ENCODE measurements around the gene LGALS9. TPM values are rescaled to one million over a fixed set of nuclear protein-coding genes. Genes with fewer than 3 reads are reported as not detected.
"Not testable (repeated sequence)": the region's sequence is repeated elsewhere in the genome, so short reads cannot be mapped to it uniquely, and the experiment has no call there.

Gene LGALS9
- polyA plus RNA-seq, 2 donors, result 25.5 to 29.5 TPM

GRCh38 chr17:27646232-27646631 is 15.2 kb downstream of the LGALS9 start:
- no peak overlapping the region for H3K4me3 ChIP-seq (ENCODE audit: low read depth in 1 of 2, low read length in 2 of 2)
- peaks cover 0 to 9% of the 10 kb centered on the region in 2 donors for H3K4me1 ChIP-seq (ENCODE audit: control insufficient read depth in 2 of 2, insufficient read depth in 2 of 2, low read length in 1 of 2)
- 96 to 97% methylated on average over 13 of the region's 13 CpGs for WGBS, 2 donors
- H3K27ac ChIP-seq (ENCODE audit: low read depth in 2 of 2, low read length in 1 of 2), result no peak overlapping the region
- H3K36me3 ChIP-seq (ENCODE audit: control insufficient read depth in 2 of 2, insufficient read depth in 2 of 2, low read length in 1 of 2), result peaks cover 0 to 2% of the 10 kb centered on the region in 2 donors
- H3K9me3 ChIP-seq (ENCODE audit: control insufficient read depth in 2 of 2, insufficient read depth in 1 of 2, low read depth in 1 of 2, low read length in 1 of 2), result no peaks in the 10 kb centered on the region
- no peaks in the 10 kb centered on the region for H3K27me3 ChIP-seq (ENCODE audit: control insufficient read depth in 1 of 2, insufficient read depth in 2 of 2, low read length in 2 of 2)

GRCh38 chr17:27647765-27648164 is 16.8 kb downstream of the LGALS9 start:
- Histone ChIP-seq H3K27ac (ENCODE audit: low read depth in 2 of 2, low read length in 1 of 2) (no peak overlapping the region), H3K4me1 (ENCODE audit: control insufficient read depth in 2 of 2, insufficient read depth in 2 of 2, low read length in 1 of 2) (peaks cover 0 to 9% of the 10 kb centered on the region in 2 donors), H3K9me3 (ENCODE audit: control insufficient read depth in 2 of 2, insufficient read depth in 1 of 2, low read depth in 1 of 2, low read length in 1 of 2) (no peaks in the 10 kb centered on the region), H3K27me3 (ENCODE audit: control insufficient read depth in 1 of 2, insufficient read depth in 2 of 2, low read length in 2 of 2) (no peaks in the 10 kb centered on the region), H3K36me3 (ENCODE audit: control insufficient read depth in 2 of 2, insufficient read depth in 2 of 2, low read length in 1 of 2) (peaks cover 0 to 2% of the 10 kb centered on the region in 2 donors), H3K4me3 (ENCODE audit: low read depth in 1 of 2, low read length in 2 of 2) (no peak overlapping the region)
- 61 to 65% methylated on average over 9 of the region's 9 CpGs for WGBS, 2 donors

GRCh38 chr17:27649111-27649571 is 18.2 kb downstream of the LGALS9 start:
- 73 to 79% methylated on average over 4 to 5 of the region's 5 CpGs for WGBS, 2 donors
- H3K4me1 ChIP-seq (ENCODE audit: control insufficient read depth in 2 of 2, insufficient read depth in 2 of 2, low read length in 1 of 2); H3K36me3 ChIP-seq (ENCODE audit: control insufficient read depth in 2 of 2, insufficient read depth in 2 of 2, low read length in 1 of 2); H3K27me3 ChIP-seq (ENCODE audit: control insufficient read depth in 1 of 2, insufficient read depth in 2 of 2, low read length in 2 of 2); H3K4me3 ChIP-seq (ENCODE audit: low read depth in 1 of 2, low read length in 2 of 2); H3K9me3 ChIP-seq (ENCODE audit: control insufficient read depth in 2 of 2, insufficient read depth in 1 of 2, low read depth in 1 of 2, low read length in 1 of 2); H3K27ac ChIP-seq (ENCODE audit: low read depth in 2 of 2, low read length in 1 of 2): not testable (repeated sequence)

- 73 to 75% methylated on average over 16 of the region's 16 CpGs for WGBS, 2 donors
- Histone ChIP-seq H3K27ac (ENCODE audit: low read depth in 2 of 2, low read length in 1 of 2) (no peak overlapping the region), H3K27me3 (ENCODE audit: control insufficient read depth in 1 of 2, insufficient read depth in 2 of 2, low read length in 2 of 2) (no peaks in the 10 kb centered on the region)
These were observed 18.9 kb downstream of the LGALS9 start for GRCh38 chr17:27649929-27650328.

GRCh38 chr17:27650836-27651235 is 19.8 kb downstream of the LGALS9 start:
- H3K4me1 ChIP-seq (ENCODE audit: control insufficient read depth in 2 of 2, insufficient read depth in 2 of 2, low read length in 1 of 2), result no peaks in the 10 kb centered on the region
- 70 to 71% methylated on average over 11 of the region's 11 CpGs for WGBS, 2 donors
- no peak overlapping the region for H3K27ac ChIP-seq (ENCODE audit: low read depth in 2 of 2, low read length in 1 of 2)
- no peaks in the 10 kb centered on the region for H3K9me3 ChIP-seq (ENCODE audit: control insufficient read depth in 2 of 2, insufficient read depth in 1 of 2, low read depth in 1 of 2, low read length in 1 of 2)
- no peak overlapping the region for H3K4me3 ChIP-seq (ENCODE audit: low read depth in 1 of 2, low read length in 2 of 2)
- H3K36me3 ChIP-seq (ENCODE audit: control insufficient read depth in 2 of 2, insufficient read depth in 2 of 2, low read length in 1 of 2), result peaks cover 0 to 2% of the 10 kb centered on the region in 2 donors
- H3K27me3 ChIP-seq (ENCODE audit: control insufficient read depth in 1 of 2, insufficient read depth in 2 of 2, low read length in 2 of 2), result no peaks in the 10 kb centered on the region

More at GRCh38 chr17:27649929-27650328, 18.9 kb downstream of the LGALS9 start:
- Histone ChIP-seq H3K36me3 (ENCODE audit: control insufficient read depth in 2 of 2, insufficient read depth in 2 of 2, low read length in 1 of 2) (peaks cover 0 to 2% of the 10 kb centered on the region in 2 donors), H3K9me3 (ENCODE audit: control insufficient read depth in 2 of 2, insufficient read depth in 1 of 2, low read depth in 1 of 2, low read length in 1 of 2) (no peaks in the 10 kb centered on the region), H3K4me1 (ENCODE audit: control insufficient read depth in 2 of 2, insufficient read depth in 2 of 2, low read length in 1 of 2) (no peaks in the 10 kb centered on the region), H3K4me3 (ENCODE audit: low read depth in 1 of 2, low read length in 2 of 2) (no peak overlapping the region)

- H3K27me3 ChIP-seq (ENCODE audit: control insufficient read depth in 1 of 2, insufficient read depth in 2 of 2, low read length in 2 of 2), result no peaks in the 10 kb centered on the region
- WGBS, 2 donors, result 51 to 54% methylated on average over 16 of the region's 16 CpGs
- no peak overlapping the region for H3K27ac ChIP-seq (ENCODE audit: low read depth in 2 of 2, low read length in 1 of 2)
- H3K4me1 ChIP-seq (ENCODE audit: control insufficient read depth in 2 of 2, insufficient read depth in 2 of 2, low read length in 1 of 2), result no peaks in the 10 kb centered on the region
- peaks cover 0 to 2% of the 10 kb centered on the region in 2 donors for H3K36me3 ChIP-seq (ENCODE audit: control insufficient read depth in 2 of 2, insufficient read depth in 2 of 2, low read length in 1 of 2)
- H3K9me3 ChIP-seq (ENCODE audit: control insufficient read depth in 2 of 2, insufficient read depth in 1 of 2, low read depth in 1 of 2, low read length in 1 of 2), result no peaks in the 10 kb centered on the region
- H3K4me3 ChIP-seq (ENCODE audit: low read depth in 1 of 2, low read length in 2 of 2), result no peak overlapping the region
These were observed 20.7 kb downstream of the LGALS9 start for GRCh38 chr17:27651411-27652345.

- 74 to 81% methylated on average over 8 to 9 of the region's 9 CpGs for WGBS, 2 donors
- H3K4me3 ChIP-seq (ENCODE audit: low read depth in 1 of 2, low read length in 2 of 2); H3K4me1 ChIP-seq (ENCODE audit: control insufficient read depth in 2 of 2, insufficient read depth in 2 of 2, low read length in 1 of 2): not testable (repeated sequence)
These were observed 22.5 kb downstream of the LGALS9 start for GRCh38 chr17:27653449-27653971.

GRCh38 chr17:27654136-27654535 is 23.1 kb downstream of the LGALS9 start:
- WGBS, 2 donors, result 90 to 91% methylated on average over 15 of the region's 15 CpGs
- no peaks in the 10 kb centered on the region for H3K9me3 ChIP-seq (ENCODE audit: control insufficient read depth in 2 of 2, insufficient read depth in 1 of 2, low read depth in 1 of 2, low read length in 1 of 2)
- no peak overlapping the region for H3K4me3 ChIP-seq (ENCODE audit: low read depth in 1 of 2, low read length in 2 of 2)
- H3K27ac ChIP-seq (ENCODE audit: low read depth in 2 of 2, low read length in 1 of 2), result no peak overlapping the region
- no peaks in the 10 kb centered on the region for H3K27me3 ChIP-seq (ENCODE audit: control insufficient read depth in 1 of 2, insufficient read depth in 2 of 2, low read length in 2 of 2)
- no peaks in the 10 kb centered on the region for H3K36me3 ChIP-seq (ENCODE audit: control insufficient read depth in 2 of 2, insufficient read depth in 2 of 2, low read length in 1 of 2)
- H3K4me1 ChIP-seq (ENCODE audit: control insufficient read depth in 2 of 2, insufficient read depth in 2 of 2, low read length in 1 of 2), result no peaks in the 10 kb centered on the region

More at GRCh38 chr17:27653449-27653971, 22.5 kb downstream of the LGALS9 start:
- H3K27me3 ChIP-seq (ENCODE audit: control insufficient read depth in 1 of 2, insufficient read depth in 2 of 2, low read length in 2 of 2); H3K27ac ChIP-seq (ENCODE audit: low read depth in 2 of 2, low read length in 1 of 2); H3K36me3 ChIP-seq (ENCODE audit: control insufficient read depth in 2 of 2, insufficient read depth in 2 of 2, low read length in 1 of 2); H3K9me3 ChIP-seq (ENCODE audit: control insufficient read depth in 2 of 2, insufficient read depth in 1 of 2, low read depth in 1 of 2, low read length in 1 of 2): not testable (repeated sequence)

- Histone ChIP-seq H3K27me3 (ENCODE audit: control insufficient read depth in 1 of 2, insufficient read depth in 2 of 2, low read length in 2 of 2) (no peaks in the 10 kb centered on the region), H3K4me1 (ENCODE audit: control insufficient read depth in 2 of 2, insufficient read depth in 2 of 2, low read length in 1 of 2) (no peaks in the 10 kb centered on the region), H3K36me3 (ENCODE audit: control insufficient read depth in 2 of 2, insufficient read depth in 2 of 2, low read length in 1 of 2) (no peaks in the 10 kb centered on the region), H3K27ac (ENCODE audit: low read depth in 2 of 2, low read length in 1 of 2) (no peak overlapping the region), H3K9me3 (ENCODE audit: control insufficient read depth in 2 of 2, insufficient read depth in 1 of 2, low read depth in 1 of 2, low read length in 1 of 2) (no peaks in the 10 kb centered on the region), H3K4me3 (ENCODE audit: low read depth in 1 of 2, low read length in 2 of 2) (no peak overlapping the region)
- 40 to 44% methylated on average over 32 to 34 of the region's 34 CpGs for WGBS, 2 donors
These were observed 23.9 kb downstream of the LGALS9 start for GRCh38 chr17:27654654-27655524.
